Mucosa of descending colon (tissue), 3 donors: ENCODE data around the gene CHAT. TPM values are rescaled to one million over a fixed set of nuclear protein-coding genes. Genes with fewer than 3 reads are reported as not detected.

Experiments used
- ATAC-seq: fragments of 200-7000 bp; cut with Tn5 transposase; one replicate; pipeline ENCODE4 v1.9.1; 2020; ENCODE audit warnings: mild to moderate bottlenecking, moderate library complexity
- DNase-seq, 3 donors: peaks; one replicate each; pipeline ENCODE4 v3.0.0-alpha.2; 2020
- H3K36me3 ChIP-seq: fragments of 200-600 bp; one replicate; pipeline ENCODE4 v1.8.0; 2021; ENCODE audit warnings: low read depth, mild to moderate bottlenecking
- H3K4me1 ChIP-seq: fragments of 200-600 bp; one replicate; pipeline ENCODE4 v1.8.0; 2021; ENCODE audit warnings: low read depth, mild to moderate bottlenecking
- H3K4me3 ChIP-seq: fragments of 200-600 bp; one replicate; pipeline ENCODE4 v1.8.0; 2021; ENCODE audit warnings: mild to moderate bottlenecking
- H3K9me3 ChIP-seq: fragments of 200-600 bp; one replicate; pipeline ENCODE4 v1.8.0; 2021; ENCODE audit warnings: mild to moderate bottlenecking
- CTCF ChIP-seq: fragments of 200-600 bp; IDR thresholded peaks from one replicate; pipeline ENCODE4 v1.8.0; 2022; ENCODE audit warnings: antibody characterized with exemption, mild to moderate bottlenecking
- intact Hi-C, 2 donors: fragments of 100-400 bp; cut with DNase I in 1 of 2; cut with micrococcal nuclease in 1 of 2; formaldehyde crosslinking; loops; one replicate each; pipeline versions ENCODE4 v1.11.0 to v1.11.1; 2022; cut with DNase I, micrococcal nuclease
- total RNA-seq, 3 donors: library from RNA; stranded (reverse); fragmentation: NEBNext Ultra II Directional in 2 of 3; extraction: Animal tissue kit (Norgen Biotek cat#: 25700) in 2 of 3; gene quantifications; one replicate each; pipeline versions ENCODE4 v1.2.1 to v1.2.4, GENCODE V29; 2021 to 2023
- donor health status: DM: no; HTN: no; CAD: no; lungs with moderate emphysema.
- donor health status: DM: no; HTN: no; CAD: no.
- donor health status: DM: no; HTN: yes; CAD: no.

Gene CHAT
- total RNA-seq, 3 donors from 2014 or later: 0.61 to 1.6 (median 0.84) TPM

GRCh38 chr10:49666054-49666615, 52.3 kb downstream of the CHAT start:
- Histone ChIP-seq H3K4me3 (no peak overlapping the region), H3K36me3 (no peaks in the 10 kb centered on the region), H3K9me3 (no peaks in the 10 kb centered on the region), H3K4me1 (no peaks in the 10 kb centered on the region)
- TF ChIP-seq CTCF: no peak
- DNase-seq (no peak), ATAC-seq (no peak)
- intact Hi-C loops: no loop called here

GRCh38 chr10:49666685-49667084, 52.8 kb downstream of the CHAT start:
- no peak for TF ChIP-seq CTCF
- intact Hi-C loops: no loop called here
- Histone ChIP-seq H3K9me3 (no peaks in the 10 kb centered on the region), H3K36me3 (no peaks in the 10 kb centered on the region), H3K4me1 (no peaks in the 10 kb centered on the region), H3K4me3 (no peak overlapping the region)
- DNase-seq (no peak), ATAC-seq (no peak)

- no peak for ATAC-seq
- Histone ChIP-seq H3K4me3 (no peak overlapping the region), H3K36me3 (no peaks in the 10 kb centered on the region), H3K9me3 (no peaks in the 10 kb centered on the region), H3K4me1 (no peaks in the 10 kb centered on the region)
- no peak for TF ChIP-seq CTCF
- intact Hi-C loops: no loop called here
- no peak for DNase-seq
Observed at GRCh38 chr10:49667991-49668390, 54.2 kb downstream of the CHAT start.

- intact Hi-C loops: no loop called here
- no peak for ATAC-seq
Observed at GRCh38 chr10:49668684-49669083, 54.8 kb downstream of the CHAT start.

GRCh38 chr10:49678827-49679479, 65.1 kb downstream of the CHAT start:
- Histone ChIP-seq H3K4me1 (no peaks in the 10 kb centered on the region), H3K36me3 (no peaks in the 10 kb centered on the region), H3K4me3 (no peak overlapping the region), H3K9me3 (no peaks in the 10 kb centered on the region)
- intact Hi-C loops: no loop called here
- DNase-seq: no peak
- no peak for TF ChIP-seq CTCF
- no peak for ATAC-seq

More at GRCh38 chr10:49668684-49669083, 54.8 kb downstream of the CHAT start:
- no peak for TF ChIP-seq CTCF
- H3K4me3 ChIP-seq: no peak overlapping the region
- H3K36me3 ChIP-seq: no peaks in the 10 kb centered on the region
- DNase-seq: no peak
- no peaks in the 10 kb centered on the region for H3K9me3 ChIP-seq
- no peaks in the 10 kb centered on the region for H3K4me1 ChIP-seq
